NCI-H2227 treated with DMSO at 0.1 percent for 48 hours (cell line): ENCODE data around the gene CST9.

ENCODE experiments used
- DNase-seq: peaks from one replicate; lab custom pipeline; 2025; lab: John Stamatoyannopoulos, UW

CST9 gene, protein sequence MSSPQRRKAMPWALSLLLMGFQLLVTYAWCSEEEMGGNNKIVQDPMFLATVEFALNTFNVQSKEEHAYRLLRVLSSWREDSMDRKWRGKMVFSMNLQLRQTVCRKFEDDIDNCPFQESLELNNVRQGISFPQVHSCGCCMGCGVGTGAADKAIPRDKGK

DNA sequence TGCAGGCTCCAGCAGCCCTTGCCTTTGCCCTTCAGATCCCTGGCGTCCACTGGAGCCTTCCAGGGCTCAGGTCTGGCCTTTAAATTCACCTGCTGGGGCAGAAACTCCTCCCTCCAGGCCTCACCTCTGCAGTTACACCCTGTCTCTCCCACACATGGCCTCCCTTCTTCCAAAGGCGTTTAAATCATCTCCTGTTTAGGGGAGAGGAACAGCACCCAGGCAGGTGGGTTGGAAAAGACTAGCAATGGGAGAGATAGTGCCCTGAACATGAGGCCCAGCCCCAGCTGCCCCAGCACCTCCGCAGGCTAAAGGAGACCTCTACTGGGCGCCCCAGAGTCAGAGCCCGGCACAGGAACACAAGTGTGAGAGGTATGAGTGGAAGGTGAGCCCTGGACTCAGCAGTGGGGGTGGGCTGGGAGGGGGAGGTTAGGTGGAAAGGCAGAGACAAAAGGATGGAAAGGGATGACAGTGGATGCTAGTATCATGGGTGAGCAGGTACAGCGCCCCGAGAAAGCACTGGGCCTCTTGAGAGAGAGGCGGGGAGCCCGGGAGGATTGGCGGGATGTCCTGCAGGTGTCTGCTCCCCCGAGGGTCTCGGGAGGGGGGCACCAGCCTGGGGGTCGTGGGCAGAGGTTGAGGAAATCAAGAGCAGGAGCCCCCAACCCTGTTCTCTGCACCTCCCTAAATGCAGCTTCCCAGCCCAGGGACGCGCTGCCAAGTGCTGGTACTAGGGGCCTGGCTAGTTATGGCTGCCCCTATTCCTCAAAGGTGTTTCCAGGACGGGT is at the start of gene CST9:
Gene CST9 (minus strand): TSS at position 51 of the 785 bp plus-strand sequence. CDS start 53 bp downstream, outside the sequence.
- DNase-seq: no peak

DNA sequence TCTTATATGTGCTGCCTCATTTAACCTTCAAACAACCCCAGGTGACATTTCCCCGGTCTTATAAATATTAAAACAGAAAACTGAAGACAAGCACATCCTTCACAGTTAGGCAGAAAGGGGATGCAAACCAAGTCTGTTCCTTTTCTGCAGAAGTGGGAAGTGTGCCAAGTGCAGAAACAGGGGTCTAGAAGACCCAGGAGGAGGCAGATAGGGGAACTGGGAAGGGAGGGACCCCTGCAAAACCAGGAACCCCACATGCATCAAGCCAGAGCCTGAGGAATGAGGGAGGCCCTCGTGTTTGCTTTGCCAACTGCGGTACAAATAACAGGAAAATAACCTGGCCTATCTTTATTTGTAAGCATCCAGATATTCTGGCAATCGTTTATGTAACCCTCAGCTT is 49.0 kb upstream of the CST9 start:
- DNase-seq: no peak

DNA sequence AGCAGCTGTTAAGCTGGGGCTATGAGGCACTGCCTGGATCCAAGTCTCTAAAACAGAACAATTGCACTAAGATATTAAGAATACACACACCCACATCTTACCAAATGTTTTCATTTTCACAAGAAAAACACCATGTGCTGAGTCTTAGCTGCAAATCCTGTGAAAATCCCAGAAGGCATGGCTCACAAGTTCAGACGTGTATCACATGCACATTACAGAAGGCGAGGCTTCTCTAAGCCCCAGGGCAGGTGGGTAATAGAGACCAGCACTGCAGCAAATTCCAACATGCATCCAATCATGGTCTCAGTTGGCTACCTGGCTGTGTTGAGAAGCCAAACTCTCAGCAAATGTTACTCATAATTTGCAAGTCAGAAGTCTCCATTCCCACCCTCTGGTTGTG is 48.3 kb upstream of the CST9 start:
- no peak for DNase-seq

DNA sequence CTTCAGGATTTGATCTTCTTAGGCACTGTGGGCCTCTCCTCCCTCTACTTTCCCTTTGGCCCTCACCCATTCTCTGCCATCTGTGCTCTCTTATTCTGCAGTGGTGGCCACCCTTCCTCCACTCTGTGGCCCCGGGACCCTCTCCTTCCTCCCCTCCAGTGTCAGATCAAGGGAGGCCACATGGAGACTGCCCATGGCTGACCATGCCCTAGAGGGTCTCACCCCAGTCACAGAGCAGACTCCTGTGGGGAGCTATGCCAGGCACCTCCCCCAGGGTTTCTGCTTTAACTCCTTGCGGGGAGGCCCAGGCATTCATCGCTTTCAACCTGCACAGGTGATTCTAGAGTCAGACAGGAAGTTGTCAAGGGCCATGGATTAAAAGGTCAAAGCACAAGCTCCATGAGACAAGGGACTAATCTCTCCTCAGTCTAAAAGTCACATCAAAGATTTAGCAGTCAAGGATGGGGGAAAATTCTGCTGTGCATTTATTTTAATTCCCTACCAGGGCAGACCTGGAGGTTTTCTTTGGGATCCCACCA is 47.8 kb upstream of the CST9 start:
- DNase-seq: no peak

DNA sequence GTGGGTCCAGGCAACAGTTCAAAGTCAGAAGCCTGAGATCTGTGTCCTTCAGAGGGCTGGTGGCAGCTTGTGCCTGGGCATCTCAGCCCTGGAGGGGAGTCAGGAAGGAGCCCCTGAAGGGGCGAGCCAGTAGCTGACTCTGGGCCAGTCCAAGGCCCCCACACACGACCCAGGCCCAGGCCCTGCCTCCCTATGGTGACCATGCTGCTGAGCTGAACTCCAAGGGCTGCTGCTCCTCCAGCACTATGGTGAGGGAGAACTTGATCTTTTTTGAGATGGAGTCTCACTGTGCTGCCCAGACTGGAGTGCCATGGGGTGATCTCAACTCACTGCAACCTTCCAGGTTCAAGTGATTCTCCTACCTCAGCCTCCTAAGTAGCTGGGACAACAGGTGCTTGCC is 47.2 kb upstream of the CST9 start:
- DNase-seq: no peak

DNA sequence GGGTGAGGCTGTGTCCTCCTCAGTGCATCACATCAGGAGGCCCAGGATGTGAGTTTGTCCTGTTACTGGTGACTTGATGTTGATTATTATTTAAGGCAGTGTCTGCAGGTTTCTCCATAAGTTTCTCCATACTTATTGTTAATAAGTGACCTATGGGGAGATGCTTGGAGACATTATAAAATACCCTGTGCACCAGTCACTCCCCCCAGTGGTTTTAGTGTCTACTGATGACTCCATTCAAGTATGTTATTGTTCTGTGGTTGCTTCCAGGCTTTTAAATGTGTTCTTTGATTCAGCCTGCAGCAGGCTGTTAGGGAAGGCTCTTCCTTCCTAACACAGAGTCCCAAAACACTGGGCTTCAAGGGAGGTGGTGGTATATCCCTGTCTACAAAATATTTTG is 46.7 kb upstream of the CST9 start:
- no peak for DNase-seq

DNA sequence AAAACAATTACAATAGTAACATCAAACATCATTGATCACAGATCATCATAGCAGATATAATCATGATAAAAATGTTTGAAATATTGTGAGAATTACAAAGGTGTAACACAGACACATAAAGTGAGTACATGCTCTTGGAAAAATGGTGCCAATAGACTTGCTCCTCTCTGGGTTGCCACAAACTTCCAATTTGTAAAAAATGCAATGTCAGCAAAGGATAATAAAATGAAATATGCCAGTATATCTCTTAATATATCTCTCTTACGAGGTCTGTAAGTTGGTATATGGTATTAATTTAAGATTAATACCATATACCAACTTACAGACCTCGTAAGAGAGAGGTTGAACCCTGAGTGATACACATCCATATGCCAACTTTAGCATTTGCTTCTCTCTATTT is 45.4 kb upstream of the CST9 start:
- DNase-seq: no peak

DNA sequence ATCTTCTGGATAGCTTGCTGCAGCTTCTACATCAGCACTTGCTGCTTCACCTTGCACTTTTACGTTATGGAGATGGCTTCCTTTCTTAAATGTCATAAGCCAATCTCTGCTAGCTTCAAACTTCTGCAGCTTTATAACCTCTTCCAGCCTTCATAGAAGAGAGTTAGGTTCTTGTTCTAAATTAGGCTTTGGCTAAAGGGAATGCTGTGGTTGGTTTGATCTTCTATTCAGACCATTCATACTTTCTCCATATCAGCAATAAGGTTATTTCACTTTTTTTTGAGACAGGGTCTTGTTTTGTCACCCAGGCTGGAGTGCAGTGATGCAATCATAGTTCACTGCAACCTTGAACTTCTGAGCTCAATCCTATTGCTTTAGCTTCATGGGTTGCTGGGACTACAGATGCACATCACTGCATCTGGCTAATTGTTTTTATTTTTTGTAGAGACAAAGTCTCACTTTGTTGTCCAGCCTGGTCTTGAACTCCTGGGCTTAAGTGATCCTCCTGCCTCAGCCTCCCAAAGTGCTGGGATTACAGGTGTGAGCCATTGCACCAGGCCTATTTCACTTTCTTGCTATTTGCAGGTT is 44.2 kb upstream of the CST9 start:
- no peak for DNase-seq

DNA sequence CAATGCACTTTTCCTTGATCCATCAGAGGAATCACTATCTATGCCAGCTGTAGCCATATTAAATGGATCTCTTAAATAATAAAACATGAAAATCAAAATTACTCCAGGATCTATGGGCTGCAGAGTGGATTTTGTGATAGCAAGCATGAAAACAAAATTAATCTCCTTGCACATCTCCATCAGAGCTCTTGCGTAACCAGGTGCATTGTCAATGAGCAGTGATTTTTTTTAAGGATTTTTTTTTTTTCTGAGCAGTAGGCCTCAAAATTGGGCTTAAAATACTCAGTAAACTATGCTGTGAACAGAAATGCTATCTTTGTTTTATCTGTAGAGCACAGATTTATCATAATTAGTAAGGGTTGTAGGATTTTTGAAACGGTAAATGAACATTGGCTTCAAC is 43.5 kb upstream of the CST9 start:
- DNase-seq: no peak

DNA sequence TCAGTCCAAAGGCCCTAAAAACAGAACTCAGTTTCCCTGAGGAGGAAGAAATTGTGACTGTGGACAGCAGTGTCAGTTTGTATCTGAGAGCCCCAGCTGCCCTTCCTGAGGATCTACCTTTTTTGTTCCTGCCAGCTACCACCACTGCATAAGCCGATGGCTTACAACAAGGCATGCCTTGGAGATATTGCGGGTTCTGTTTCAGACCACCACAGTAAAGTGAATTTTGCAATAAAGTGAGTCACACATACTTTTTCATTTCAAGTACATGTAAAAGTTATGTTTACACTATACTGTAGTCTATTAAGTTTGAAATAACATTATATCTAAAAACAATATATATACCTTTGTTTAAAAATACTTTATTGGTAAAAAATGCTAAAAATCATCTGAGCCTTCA is 41.6 kb upstream of the CST9 start:
- DNase-seq: no peak

DNA sequence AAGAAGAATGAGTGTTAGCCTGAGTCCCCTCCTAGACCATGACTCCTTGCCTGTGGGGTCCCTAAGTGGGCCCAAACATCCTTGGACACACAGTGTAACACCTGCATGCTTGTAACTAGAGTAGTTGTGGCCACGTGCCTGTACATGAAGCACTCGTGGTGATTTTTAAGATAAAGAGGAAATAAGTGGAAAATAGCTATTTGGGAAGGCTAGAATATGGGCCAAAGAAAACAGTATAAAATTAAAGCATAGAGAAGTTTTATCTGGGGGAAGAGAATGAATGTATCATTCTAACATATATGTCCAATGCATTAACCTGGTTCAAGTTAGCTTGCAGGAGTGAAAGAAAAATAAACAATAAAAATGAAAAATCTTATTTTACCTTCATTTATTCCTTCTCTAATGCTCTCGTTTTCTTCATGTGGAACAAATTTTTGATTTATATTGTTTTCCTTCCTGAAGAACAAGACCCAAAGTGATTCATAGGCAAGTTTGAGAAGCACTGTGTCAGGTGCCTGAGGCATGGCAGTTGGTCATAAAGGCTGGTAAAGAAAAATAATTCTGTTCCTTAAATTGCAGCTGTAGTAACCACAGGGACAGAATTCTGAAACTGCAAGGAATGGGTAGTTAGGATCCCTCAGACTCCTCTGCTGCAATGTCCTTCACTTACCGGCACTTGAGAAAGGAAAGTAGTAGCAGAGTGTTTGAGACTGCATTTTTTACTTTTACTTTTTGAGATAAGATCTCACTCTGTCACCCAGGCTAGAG is 40.6 kb upstream of the CST9 start:
- no peak for DNase-seq

DNA sequence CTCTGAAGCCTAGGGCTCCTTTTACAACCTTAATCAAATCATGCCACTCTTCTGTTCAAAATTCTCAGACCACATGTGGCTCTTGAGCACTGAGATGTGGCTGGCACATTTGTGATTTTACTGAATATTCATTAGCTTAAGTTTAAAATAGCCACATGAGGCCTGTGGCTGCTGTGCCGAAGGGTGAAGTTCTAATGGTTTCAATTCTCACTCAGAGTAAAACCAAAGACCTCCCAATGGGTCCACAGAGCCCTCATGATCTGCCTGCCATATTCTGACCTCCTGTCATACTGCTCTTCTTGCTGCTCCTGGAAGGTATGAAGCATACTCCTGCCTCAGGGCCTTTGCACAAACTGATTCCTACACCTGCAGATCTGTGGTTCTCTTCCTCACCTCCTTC is 39.9 kb upstream of the CST9 start:
- no peak for DNase-seq

DNA sequence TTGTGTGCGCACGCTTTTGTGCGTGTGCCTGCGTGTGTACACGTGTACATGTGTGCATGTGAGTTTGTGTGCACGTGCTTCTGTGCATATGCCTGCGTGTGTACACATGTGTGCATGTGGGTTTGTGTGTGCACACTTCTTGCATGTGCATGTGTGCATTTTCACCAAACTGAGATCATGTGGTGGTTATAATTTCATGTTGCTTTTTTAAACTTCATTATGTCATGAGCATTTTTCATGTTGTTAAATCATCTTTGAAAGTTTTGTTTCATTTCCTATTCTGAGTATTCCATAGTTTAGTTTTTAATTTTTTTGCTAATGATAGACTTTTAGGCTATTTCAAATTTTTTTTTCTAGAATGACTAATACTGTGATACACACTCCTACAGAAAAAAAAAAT is 38.4 kb upstream of the CST9 start:
- no peak for DNase-seq

DNA sequence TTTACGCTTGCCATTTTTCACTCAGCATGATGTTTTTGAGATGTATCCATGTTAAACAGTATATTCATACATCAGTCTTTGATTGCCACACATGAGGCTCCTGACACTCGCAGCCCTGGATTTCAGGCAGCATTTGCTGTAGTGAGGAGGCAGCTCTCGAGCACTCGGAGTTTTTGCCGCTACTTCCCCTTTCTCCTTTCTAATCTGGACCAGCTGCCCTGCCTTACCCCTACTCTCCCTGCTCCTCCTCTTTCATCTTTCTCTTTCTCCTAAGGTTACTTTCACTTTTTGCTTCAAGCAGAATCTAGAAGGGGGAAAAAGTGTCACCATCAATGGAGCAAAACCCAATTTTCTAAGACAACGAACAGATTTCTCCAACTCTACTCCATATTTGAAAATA is 37.9 kb upstream of the CST9 start:
- DNase-seq: no peak

DNA sequence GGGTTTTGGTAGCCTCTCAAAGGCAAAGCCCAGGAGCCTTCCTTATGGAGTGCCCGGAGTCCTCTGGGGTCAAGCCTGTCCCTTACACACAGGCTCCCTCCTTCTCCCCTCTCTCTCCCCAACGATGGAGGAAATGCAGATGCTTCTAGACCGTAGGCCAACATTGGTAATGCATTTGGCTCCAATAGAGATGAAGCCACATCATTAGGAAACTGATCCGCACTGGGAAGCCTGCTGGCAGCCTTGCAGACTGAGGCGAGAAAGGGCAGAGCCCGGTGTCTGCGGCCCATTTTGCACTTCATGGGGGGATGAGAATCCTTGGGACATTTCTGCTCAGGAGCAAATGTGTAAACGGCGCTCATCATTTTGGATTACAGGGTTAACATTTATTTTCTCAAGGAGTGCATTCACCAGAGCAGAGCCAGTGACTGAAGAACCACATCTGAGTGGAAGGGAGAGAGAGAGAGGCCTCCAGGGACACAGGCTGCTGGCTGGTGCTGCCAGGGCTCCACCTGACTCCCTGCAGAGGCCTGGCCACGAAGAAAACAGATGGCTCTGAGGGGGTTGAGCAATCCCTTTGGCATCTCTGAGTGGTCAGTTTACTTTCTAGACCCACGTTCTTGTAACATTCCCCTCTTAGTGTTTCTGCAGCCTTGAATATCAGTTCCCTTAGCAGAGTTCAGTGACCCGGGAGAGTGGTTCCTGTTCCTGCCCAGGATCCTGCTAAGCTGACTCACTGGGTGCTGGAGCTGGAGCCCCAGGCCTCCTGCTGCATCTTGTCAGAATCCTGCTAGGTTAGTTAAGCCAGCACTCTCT is 36.4 kb upstream of the CST9 start:
- no peak for DNase-seq

DNA sequence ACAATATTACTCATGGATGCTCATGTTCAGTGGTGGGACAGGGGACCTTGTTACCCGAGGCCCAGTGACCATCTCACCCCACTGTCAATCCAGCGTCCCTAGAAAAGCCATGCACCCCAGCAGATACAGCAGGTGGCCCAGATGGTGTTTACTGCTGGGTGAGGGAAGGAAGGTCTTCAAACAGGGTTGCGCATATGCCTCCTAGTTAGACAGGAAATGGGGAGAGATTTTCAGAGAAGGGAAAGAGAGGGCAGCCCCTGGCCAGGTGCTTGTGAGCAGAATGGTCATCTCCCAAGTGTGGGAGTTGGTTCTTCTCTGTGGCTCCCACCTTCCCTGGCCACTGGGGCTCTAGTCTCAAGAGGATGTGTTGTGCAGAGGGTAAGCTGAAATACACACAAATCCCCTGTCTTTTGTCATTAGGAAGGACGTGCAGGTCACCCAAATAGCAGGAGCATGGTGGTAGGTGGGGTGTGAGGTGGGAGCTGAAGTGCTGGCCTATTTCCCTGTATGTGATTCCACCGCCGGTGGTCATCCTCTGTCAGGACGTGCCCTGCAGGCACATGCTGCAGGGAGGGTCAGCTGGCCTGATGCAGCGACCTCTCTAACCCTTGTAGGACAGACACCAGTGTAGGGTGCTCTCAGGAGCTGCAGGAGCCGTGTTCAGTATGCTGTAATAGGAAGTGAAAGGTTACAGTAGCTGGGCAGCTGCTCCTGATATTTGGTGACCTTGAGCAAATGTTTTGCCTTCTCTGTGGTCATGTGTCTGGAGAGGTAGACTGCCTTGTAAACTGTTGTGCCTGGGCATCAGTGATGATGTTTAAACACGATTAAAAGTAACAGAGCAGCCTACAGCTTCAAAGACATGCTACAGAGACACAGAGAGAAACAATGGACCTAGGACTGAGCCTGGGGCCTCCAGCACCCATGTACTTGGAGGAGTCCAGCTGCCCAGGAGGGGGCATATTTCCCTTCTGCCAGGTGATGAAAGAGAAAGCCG is 35.3 kb upstream of the CST9 start:
- no peak for DNase-seq

DNA sequence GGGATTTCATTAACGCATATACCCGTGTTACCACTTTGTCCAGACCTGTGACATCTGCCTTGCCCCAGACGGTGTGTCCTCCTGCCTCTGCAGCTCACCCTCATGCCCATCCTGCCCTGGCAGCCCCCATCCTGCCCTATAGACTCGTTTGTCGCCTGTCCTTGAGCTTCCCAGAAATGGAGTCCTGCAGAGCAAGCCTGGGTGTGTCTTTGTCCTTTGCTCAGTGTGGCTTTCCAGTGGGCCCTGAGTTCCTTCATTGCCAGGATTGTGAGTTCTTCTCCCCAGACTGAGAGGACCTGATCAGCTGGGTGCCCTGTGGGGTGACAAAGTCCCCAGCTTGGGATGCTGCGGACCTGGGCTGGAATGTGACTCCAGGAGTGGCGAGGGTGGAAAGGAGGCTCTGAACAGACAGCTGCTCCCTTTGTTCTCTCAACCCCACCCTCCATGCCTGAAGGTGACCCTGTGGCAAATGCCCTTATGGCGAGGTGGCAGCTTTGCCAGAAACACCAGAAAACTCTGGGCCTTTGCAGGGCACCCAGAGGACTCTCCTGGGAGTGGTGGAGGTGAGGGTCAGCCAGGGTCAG is 34.4 kb upstream of the CST9 start:
- no peak for DNase-seq

DNA sequence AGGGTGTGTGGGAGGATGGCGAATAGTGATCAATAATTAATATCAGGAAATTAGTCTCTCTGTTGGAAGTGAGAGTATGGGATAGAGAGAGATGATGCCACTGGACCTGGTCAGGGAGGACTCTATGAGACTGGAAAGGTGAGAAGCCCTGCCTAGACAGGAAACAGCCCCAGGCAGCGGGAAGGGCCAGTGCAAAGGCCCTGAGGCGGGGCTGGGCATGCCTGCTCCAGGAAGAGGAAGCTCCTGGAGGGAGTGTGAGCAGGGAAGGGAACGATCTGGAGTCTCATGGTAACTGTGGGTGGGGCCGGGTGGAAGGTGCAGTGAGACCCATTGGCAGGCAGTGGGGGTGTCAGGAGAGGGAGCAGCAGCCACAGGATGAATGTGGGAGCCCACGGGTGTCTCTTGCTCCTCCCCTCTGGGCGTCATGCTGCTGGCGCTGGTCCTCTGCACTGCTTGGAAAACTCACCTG is 33.8 kb upstream of the CST9 start:
- DNase-seq: no peak

DNA sequence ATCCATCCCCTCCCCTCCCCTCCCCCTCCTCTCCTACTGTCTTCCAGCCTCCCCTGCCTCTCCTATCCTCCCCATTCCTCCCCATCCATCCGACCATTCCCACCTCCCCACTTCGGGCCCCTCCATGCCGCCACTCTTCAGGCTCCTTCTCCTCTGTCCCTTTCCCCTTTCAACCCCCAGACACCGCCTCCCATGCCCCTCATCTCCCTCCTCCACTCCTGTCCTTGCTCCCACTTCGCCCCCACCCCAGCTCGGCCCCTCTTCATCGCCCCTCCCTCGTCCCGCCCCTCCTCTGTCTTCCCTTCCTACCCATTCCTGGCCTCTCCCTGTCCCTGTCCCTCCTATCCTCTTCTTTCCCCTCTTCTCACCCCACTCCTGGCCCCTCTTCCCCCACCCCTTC is 32.6 kb upstream of the CST9 start:
- no peak for DNase-seq
